Prostate gland (tissue), 2 donors: ENCODE results near the gene SKAP1.

Experiments used
- CTCF ChIP-seq, 4 experiments: fragments of 200-600 bp in 2 of 4; fragments of 450-650 bp in 2 of 4; sonication (generic) in 2 of 4; IDR thresholded peaks; 1 replicate in 3 of 4; 2 replicates in 1 of 4; pipeline ENCODE4 v1.5.1; 2016 to 2019; ENCODE audit warnings: antibody characterized with exemption in 4 of 4, mild to moderate bottlenecking in 2 of 4, moderate library complexity in 2 of 4
- POLR2A ChIP-seq: fragments of 450-650 bp; IDR thresholded peaks from one replicate; pipeline ENCODE4 v1.6.1; 2016; ENCODE audit warnings: antibody characterized with exemption, mild to moderate bottlenecking

GRCh38 chr17:48471817-48472410 is 41.9 kb upstream of the SKAP1 start:
- TF ChIP-seq CTCF (IDR thresholded peaks at IDR 0.05) (no peak), POLR2A (no peak)
